ENCODE data around the gene IGF2BP2. TPM values are rescaled to one million over a fixed set of nuclear protein-coding genes. Genes with fewer than 3 reads are reported as not detected.

IGF2BP2 gene
- total and polyA plus RNA-seq, 2 of the 4 experiments (the other 2 are of a cell fraction) = 23.4 to 88.2 TPM

GRCh38 chr3:185764980-185765370 lies 59.9 kb downstream of the IGF2BP2 start:
- Histone ChIP-seq H4K8ac (ENCODE audit: low read depth in 2 of 2, low read length in 2 of 2) (no peak overlapping the region), H3K4me2 (ENCODE audit: low read depth, low read length) (peak overlapping the region; percentile 69), H3K23ac (ENCODE audit: low read depth, low read length) (no peak overlapping the region), H3K79me1 (ENCODE audit: low read depth in 1 of 2, low read length in 2 of 2) (peaks cover 6 to 88% of the 10 kb centered on the region in 2 experiments; a peak in 2 of 4 replicates), H2BK120ac (ENCODE audit: low read depth, low read length) (no peak overlapping the region), H2BK20ac (ENCODE audit: low read depth, low read length) (no peak overlapping the region), H4K5ac (ENCODE audit: low read depth, low read length) (no peak overlapping the region), H2BK15ac (ENCODE audit: low read depth, low read length) (no peak overlapping the region), H4K91ac (ENCODE audit: insufficient read depth, low read depth, low read length) (no peak overlapping the region), H3K18ac (ENCODE audit: low read depth, low read length) (no peak overlapping the region), H3K27ac (ENCODE audit: insufficient read depth, low read length) (no peak overlapping the region), H2AFZ (replicated peaks; ENCODE audit: low read length, poor library complexity) (no peak overlapping the region), H4K20me1 (ENCODE audit: insufficient read depth, low read length) (peaks cover 98% of the 10 kb centered on the region), H3K4me1 (ENCODE audit: control insufficient read depth, insufficient read depth, low read length) (peaks cover 33% of the 10 kb centered on the region), H3K4ac (ENCODE audit: low read depth, low read length) (peak overlapping the region; percentile 45; the same call in 1 of the 2 replicates), H3K4me3 (ENCODE audit: insufficient read depth, low read depth, low read length) (no peak overlapping the region), H2BK5ac (ENCODE audit: low read depth, low read length, poor library complexity, severe bottlenecking) (no peak overlapping the region), H3K14ac (replicated peaks; ENCODE audit: low read depth, low read length) (no peak overlapping the region; the same call in 1 of the 2 replicates), H2AK9ac (replicated peaks; ENCODE audit: low read depth, low read length, poor library complexity) (no peak overlapping the region), H3K9ac (ENCODE audit: low read depth, low read length) (no peak overlapping the region), H3K9me1 (ENCODE audit: insufficient read depth, low read length) (peaks cover 32% of the 10 kb centered on the region), H2AK5ac (ENCODE audit: low read depth, low read length) (no peak overlapping the region; the same call in 1 of the 2 replicates), H3K36me3 (ENCODE audit: control insufficient read depth, insufficient read depth, low read length) (no peaks in the 10 kb centered on the region), H3K56ac (ENCODE audit: extremely low read depth, insufficient read depth, low read length) (no peak overlapping the region), H3K27me3 (ENCODE audit: control insufficient read depth, insufficient read depth, low read length) (no peaks in the 10 kb centered on the region), H3K9me3 (ENCODE audit: control insufficient read depth, insufficient read depth, low read length) (no peaks in the 10 kb centered on the region)
- no peak for TF ChIP-seq USF2 (IDR thresholded peaks at IDR 0.05; ENCODE audit: low read depth, low read length)
- no peak for TF ChIP-seq MAZ (IDR thresholded peaks at IDR 0.05; ENCODE audit: borderline replicate concordance, low read depth, low read length)
- no peak for TF ChIP-seq MAFK (IDR thresholded peaks at IDR 0.05; ENCODE audit: low read depth, low read length)
- ChIA-PET POLR2A (ENCODE audit: unreplicated experiment) (no interaction called here), CTCF (interaction anchor here (0.8 kb wide), 1 partner anchor 104 kb away, joined by 3 read pairs; no protein-coding TSS in a partner anchor)
- no peak for ATAC-seq (ENCODE audit: low read depth)
- no CpG with 5 or more reads among the region's 3 CpGs for WGBS, 2 experiments (ENCODE audit: extremely low coverage in 2 of 2, insufficient read length in 1 of 2)
- intact Hi-C loops (cut with micrococcal nuclease) = loop anchor here (5.0 kb wide), 1 partner anchor 88 kb away; no protein-coding TSS in a partner anchor
- no peak for DNase-seq
- in situ Hi-C loops (cut with MboI; ENCODE audit: low sequenced_read_pairs) = no loop called here
- dilution Hi-C loops (cut with HindIII; ENCODE audit: low sequenced_read_pairs, unreplicated experiment) = no loop called here
- no TSS peak for BruUV-seq (replicated peaks)
